Thyroid gland (tissue), 4 donors: ENCODE data around the gene ANKRD27. TPM values are rescaled to one million over a fixed set of nuclear protein-coding genes. Genes with fewer than 3 reads are reported as not detected.

Experiments
- DNase-seq, 2 donors: peaks; one replicate each; pipeline ENCODE4 v3.0.0-alpha.2; 2019
- H3K27ac ChIP-seq, 3 donors: fragments of 200-600 bp; sonication (generic); 1 replicate in 2 of 3; 2 replicates in 1 of 3; pipeline ENCODE4 v1.5.1; 2016 to 2019; ENCODE audit warnings: mild to moderate bottlenecking in 1 of 3, moderate library complexity in 1 of 3
- H3K27me3 ChIP-seq: fragments of 200-600 bp; sonication (generic); one replicate; pipeline ENCODE4 v1.5.1; 2019
- H3K36me3 ChIP-seq, 2 donors: fragments of 200-600 bp; sonication (generic); one replicate each; pipeline ENCODE4 v1.5.1; 2016 to 2019
- H3K4me1 ChIP-seq, 2 donors: fragments of 200-600 bp; sonication (generic); one replicate each; pipeline ENCODE4 v1.5.1; 2017 to 2019
- H3K4me3 ChIP-seq, 3 donors: fragments of 200-600 bp; sonication (generic); replicated peaks in 1 of 3; 1 replicate in 2 of 3; 2 replicates in 1 of 3; pipeline ENCODE4 v1.5.1; 2016; ENCODE audit warnings: mild to moderate bottlenecking in 1 of 3
- H3K9me3 ChIP-seq: fragments of 200-600 bp; sonication (generic); one replicate; pipeline ENCODE4 v1.5.1; 2017
- POLR2A ChIP-seq, 2 donors: fragments of 450-650 bp; IDR thresholded peaks; one replicate each; pipeline ENCODE4 v1.6.1; 2017; ENCODE audit warnings: antibody characterized with exemption in 2 of 2, mild to moderate bottlenecking in 2 of 2, moderate library complexity in 1 of 2
- WGBS, 2 donors: methylation state at CpG; one replicate each; pipeline ENCODE4 v1.1.5; 2017; 5-methylcytosine and 5-hydroxymethylcytosine counted together
- intact Hi-C: fragments of 100-400 bp; cut with DNase I; formaldehyde crosslinking; loops from one replicate; pipeline ENCODE4 v1.15.1; 2023
- total RNA-seq, 4 donors: library from RNA; depleted of rRNA; stranded (reverse); fragments of >200 nt; gene quantifications; one replicate each; pipeline ENCODE4 v1.2.3, GENCODE V29; 2016
- TF ChIP-seq, protein P1 (sequence below), 6 experiments: fragments of 200-600 bp in 3 of 6; fragments of 450-650 bp in 3 of 6; sonication (generic) in 3 of 6; IDR thresholded peaks; one replicate each; pipeline ENCODE4 v1.5.1; 2016 to 2019; ENCODE audit warnings: antibody characterized with exemption in 6 of 6, mild to moderate bottlenecking in 2 of 6, inconsistent platforms in 1 of 6, moderate library complexity in 1 of 6

Gene ANKRD27
- total RNA-seq, 4 donors from 2014 or later = 29.7 to 64.8 (median 48.7) TPM

DNA sequence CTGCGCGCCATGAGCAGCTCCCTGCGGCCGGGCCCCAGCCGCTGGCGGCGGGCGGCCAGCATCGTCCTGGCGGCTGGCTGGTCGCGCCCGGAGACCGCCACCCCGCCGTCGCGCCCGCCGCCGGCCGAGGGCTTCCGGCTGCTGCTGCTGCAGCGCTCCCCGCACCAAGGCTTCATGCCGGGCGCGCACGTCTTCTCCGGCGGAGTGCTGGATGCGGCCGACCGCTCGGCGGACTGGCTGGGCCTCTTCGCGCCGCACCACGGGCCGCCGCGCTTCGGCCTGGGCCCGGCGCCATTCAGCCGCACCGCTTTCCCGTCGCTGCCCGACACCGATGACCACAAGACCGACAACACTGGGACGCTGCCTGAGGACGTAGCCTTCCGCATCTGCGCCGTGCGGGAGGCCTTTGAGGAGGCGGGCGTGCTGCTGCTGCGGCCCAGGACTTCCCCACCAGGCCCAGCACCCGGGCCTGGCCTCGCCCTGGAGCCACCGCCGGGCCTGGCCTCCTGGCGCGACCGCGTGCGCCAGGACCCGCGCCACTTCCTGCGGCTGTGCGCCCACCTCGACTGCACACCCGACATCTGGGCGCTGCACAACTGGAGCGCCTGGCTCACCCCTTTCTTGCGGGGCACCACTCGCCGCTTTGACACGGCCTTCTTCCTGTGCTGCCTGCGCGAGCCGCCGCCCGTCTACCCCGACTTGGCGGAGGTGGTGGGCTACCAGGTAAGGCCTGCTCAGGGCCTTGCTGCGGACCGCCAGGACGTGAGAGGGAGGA lies 17.2 kb upstream of the ANKRD27 start:
- Histone ChIP-seq H3K4me3 (peak overlapping the region; percentile 45 to 69 (median 63)), H3K9me3 (no peaks in the 10 kb centered on the region), H3K4me1 (peaks cover 42 to 49% of the 10 kb centered on the region in 2 donors), H3K36me3 (no peaks in the 10 kb centered on the region), H3K27ac (peak overlapping the region; percentile 52 to 60 (median 58)), H3K27me3 (no peaks in the 10 kb centered on the region)
- intact Hi-C loops = no loop called here
- 0 to 4% methylated on average over 5 to 41 of the region's 93 CpGs for WGBS, 2 donors
- TF ChIP-seq, protein P1, sequence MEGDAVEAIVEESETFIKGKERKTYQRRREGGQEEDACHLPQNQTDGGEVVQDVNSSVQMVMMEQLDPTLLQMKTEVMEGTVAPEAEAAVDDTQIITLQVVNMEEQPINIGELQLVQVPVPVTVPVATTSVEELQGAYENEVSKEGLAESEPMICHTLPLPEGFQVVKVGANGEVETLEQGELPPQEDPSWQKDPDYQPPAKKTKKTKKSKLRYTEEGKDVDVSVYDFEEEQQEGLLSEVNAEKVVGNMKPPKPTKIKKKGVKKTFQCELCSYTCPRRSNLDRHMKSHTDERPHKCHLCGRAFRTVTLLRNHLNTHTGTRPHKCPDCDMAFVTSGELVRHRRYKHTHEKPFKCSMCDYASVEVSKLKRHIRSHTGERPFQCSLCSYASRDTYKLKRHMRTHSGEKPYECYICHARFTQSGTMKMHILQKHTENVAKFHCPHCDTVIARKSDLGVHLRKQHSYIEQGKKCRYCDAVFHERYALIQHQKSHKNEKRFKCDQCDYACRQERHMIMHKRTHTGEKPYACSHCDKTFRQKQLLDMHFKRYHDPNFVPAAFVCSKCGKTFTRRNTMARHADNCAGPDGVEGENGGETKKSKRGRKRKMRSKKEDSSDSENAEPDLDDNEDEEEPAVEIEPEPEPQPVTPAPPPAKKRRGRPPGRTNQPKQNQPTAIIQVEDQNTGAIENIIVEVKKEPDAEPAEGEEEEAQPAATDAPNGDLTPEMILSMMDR (IDR thresholded peaks at IDR 0.05) = no peak
- no peak for TF ChIP-seq POLR2A (IDR thresholded peaks at IDR 0.05)
- DNase-seq = peak; percentile 69

DNA sequence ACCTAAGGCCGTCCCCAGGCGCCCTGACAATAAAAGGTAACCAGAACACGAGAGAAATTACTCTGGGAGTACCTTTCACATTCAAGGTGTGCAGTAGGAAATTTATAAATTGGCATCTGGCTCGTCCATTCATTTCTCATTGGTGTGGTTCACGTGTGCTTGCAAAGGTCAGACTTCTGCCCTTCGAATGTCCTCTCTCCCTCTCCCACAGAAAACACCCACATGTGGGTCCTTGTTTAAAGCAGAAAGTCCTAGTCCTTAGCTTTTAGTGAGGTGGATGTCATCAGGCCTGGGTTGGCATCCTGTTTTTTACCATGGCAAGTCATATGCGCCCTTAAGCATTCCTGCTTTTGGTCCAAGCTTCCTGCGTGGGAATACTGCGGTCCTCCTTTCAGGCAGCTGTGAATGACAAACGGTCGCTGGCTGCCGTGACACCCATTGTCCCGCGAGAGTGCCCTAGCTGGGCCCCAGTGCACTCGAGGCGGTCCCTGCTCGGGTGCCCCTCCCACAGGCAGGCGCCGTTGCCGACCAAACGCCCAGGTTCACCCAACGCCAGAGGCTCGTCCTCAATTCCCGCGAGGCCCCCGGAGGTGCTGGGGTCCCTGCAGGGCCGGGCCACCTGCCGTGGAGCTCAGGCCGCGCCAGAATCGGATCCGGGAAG lies 16.4 kb upstream of the ANKRD27 start, which contains the start of gene NUDT19:
TSS of gene NUDT19 (plus strand) at position 531 of the 661 bp plus-strand sequence. CDS start 140 bp downstream, outside the sequence.
- H3K27me3 ChIP-seq = no peaks in the 10 kb centered on the region
- no peaks in the 10 kb centered on the region for H3K9me3 ChIP-seq
- TF ChIP-seq POLR2A (IDR thresholded peaks at IDR 0.05) = peak in 1 of 2 donors; percentile 87
- TF ChIP-seq, protein P1 (IDR thresholded peaks at IDR 0.05) = no peak
- intact Hi-C loops = no loop called here
- WGBS, 2 donors = 17 to 31% methylated on average over 7 to 12 of the region's 32 CpGs
- peak; percentile 94 for DNase-seq
- H3K36me3 ChIP-seq = no peaks in the 10 kb centered on the region
- peaks cover 42 to 49% of the 10 kb centered on the region in 2 donors for H3K4me1 ChIP-seq
- peak within 1 kb of the TSS; percentile 45 to 69 (median 63) for H3K4me3 ChIP-seq
- H3K27ac ChIP-seq = peak within 1 kb of the TSS; percentile 52 to 60 (median 58)

DNA sequence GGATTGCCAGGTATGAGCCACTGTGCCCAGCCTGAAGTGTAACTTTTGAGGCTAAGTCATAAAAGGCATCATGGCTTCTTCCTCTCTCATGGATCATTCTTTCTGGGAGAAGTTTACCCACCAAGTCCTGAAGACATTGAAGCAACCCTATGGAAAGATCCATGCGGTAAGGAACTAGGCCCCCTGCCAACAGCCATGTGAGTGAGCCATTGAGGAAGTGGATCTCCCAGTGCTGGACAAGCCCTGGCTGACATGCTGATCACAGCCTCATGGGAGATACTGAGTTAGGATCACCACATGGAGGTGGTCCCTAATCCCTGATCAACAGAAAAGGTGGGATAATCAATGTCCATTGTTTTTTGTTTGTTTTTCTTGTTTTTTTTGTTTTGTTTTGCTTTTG lies 13.3 kb upstream of the ANKRD27 start:
- intact Hi-C loops = no loop called here
- WGBS, 2 donors = 86% methylated on average over 1 of the region's 1 CpG

DNA sequence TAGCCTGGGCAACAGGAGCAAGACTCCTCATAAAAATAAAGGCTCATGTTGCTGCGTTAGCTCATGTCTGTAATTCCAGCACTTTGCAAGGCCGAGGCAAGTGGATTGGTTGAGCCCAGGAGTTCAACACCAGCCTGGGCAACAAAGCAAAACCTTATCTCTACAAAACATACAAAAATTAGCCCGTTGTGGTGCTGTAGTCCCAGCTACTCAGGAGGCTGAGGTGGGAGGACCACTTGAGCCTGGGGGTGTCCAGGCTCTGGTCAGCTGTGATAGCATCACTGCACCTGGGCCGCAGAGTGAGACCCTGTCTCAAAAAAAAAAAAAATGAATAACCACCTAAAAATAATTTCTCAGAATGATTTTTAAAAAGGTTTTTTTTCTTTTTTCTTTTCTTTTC lies 12.7 kb upstream of the ANKRD27 start:
- intact Hi-C loops = no loop called here
- 89 to 92% methylated on average over 4 of the region's 4 CpGs for WGBS, 2 donors

More for the DNA sequence above, 13.3 kb upstream of the ANKRD27 start:
- TF ChIP-seq POLR2A (IDR thresholded peaks at IDR 0.05) = no peak
- TF ChIP-seq, protein P1 (IDR thresholded peaks at IDR 0.05) = no peak
- no peaks in the 10 kb centered on the region for H3K36me3 ChIP-seq
- H3K4me1 ChIP-seq = peaks cover 25 to 26% of the 10 kb centered on the region in 2 donors
- H3K9me3 ChIP-seq = no peaks in the 10 kb centered on the region
- H3K27me3 ChIP-seq = no peaks in the 10 kb centered on the region
- DNase-seq = no peak
- H3K4me3 ChIP-seq = no peak overlapping the region
- no peak overlapping the region for H3K27ac ChIP-seq

More for the DNA sequence above, 12.7 kb upstream of the ANKRD27 start:
- Histone ChIP-seq H3K27me3 (no peaks in the 10 kb centered on the region), H3K27ac (no peak overlapping the region), H3K4me3 (no peak overlapping the region), H3K36me3 (no peaks in the 10 kb centered on the region), H3K4me1 (peaks cover 19 to 20% of the 10 kb centered on the region in 2 donors), H3K9me3 (no peaks in the 10 kb centered on the region)
- no peak for DNase-seq
- TF ChIP-seq, protein P1 (IDR thresholded peaks at IDR 0.05) = no peak
- TF ChIP-seq POLR2A (IDR thresholded peaks at IDR 0.05) = no peak
